Retinal pigment epithelial cell (primary cell): ENCODE measurements around the gene MYH15.

Experiments
- DNase-seq: peaks from one replicate; pipeline ENCODE4 v3.0.0-alpha.2; 2010; ENCODE audit warnings: low read depth
- H3K4me3 ChIP-seq: 2 replicates; pipeline ENCODE4 v1.5.1; 2011; ENCODE audit warnings: mild to moderate bottlenecking, low read length, control low read depth, moderate library complexity
- CTCF ChIP-seq: conservative IDR thresholded peaks from 2 replicates; pipeline ENCODE4 v1.5.1; 2011; ENCODE audit warnings: low read depth, low read length, control low read depth, inconsistent platforms

The MYH15 gene

GRCh38 chr3:108510496-108510895 lies at the start of gene MYH15:
TSS of gene MYH15 (minus strand) at chr3:108510596. CDS start at chr3:108510530, 66 bp downstream.
- no peak for DNase-seq
- TF ChIP-seq CTCF = no peak

GRCh38 chr3:108555966-108556581 lies 45.7 kb upstream of the MYH15 start:
- DNase-seq = no peak
- H3K4me3 ChIP-seq = no peak overlapping the region
- TF ChIP-seq CTCF = no peak

More at GRCh38 chr3:108510496-108510895, at the start of gene MYH15:
- no peak within 1 kb of the TSS for H3K4me3 ChIP-seq

DNA sequence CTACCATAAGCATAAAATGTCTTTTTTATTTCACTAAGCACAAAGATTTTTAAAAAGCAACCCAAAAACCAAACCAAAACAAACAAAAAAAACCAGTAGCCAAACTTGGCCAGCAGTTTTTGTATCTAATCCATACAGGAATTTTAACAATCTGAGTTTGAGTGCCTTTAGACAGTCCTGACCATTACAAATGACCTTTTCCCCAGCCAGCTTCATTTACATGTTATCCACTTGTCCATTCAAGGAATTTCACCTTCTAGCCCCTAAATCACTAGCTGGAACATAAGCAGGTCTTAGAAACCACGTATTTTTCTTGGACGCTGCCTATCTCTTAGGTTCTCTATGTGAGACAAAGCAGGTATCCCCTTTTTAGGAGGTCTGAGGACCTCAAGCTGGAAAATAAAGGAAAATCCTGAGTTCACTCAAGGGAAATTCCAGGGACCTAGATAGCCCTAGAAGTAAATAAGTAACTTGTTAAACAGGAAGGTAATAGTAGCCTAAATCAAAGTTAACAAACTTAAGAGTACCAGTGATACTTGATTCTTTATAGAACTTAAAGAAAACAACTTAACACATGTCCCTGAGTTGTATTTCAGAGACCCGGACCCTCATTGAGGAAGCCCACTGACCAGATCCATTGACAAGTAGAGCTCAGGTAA lies 44.6 kb upstream of the MYH15 start:
- peak; percentile 36 for DNase-seq
- H3K4me3 ChIP-seq = no peak overlapping the region
- no peak for TF ChIP-seq CTCF

DNA sequence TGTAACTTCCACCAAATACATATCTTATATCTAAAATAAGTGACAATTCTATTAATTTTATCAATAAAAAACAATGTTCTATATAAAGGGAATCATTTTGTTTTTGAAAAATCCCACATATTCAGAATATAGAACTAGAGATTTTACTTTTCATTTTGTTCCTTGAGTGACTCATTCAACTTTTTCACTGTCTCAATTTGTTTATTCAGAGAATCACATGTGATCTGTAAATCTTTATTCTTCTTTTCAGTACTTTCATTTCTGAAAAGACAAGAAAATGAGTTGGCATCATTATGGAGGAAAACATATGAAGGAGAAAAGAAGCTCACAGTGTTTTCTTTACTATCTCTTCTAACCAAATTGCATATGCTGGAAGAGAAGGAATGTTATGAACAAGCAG lies 43.8 kb upstream of the MYH15 start:
- TF ChIP-seq CTCF = no peak
- no peak for DNase-seq
- H3K4me3 ChIP-seq = no peak overlapping the region

DNA sequence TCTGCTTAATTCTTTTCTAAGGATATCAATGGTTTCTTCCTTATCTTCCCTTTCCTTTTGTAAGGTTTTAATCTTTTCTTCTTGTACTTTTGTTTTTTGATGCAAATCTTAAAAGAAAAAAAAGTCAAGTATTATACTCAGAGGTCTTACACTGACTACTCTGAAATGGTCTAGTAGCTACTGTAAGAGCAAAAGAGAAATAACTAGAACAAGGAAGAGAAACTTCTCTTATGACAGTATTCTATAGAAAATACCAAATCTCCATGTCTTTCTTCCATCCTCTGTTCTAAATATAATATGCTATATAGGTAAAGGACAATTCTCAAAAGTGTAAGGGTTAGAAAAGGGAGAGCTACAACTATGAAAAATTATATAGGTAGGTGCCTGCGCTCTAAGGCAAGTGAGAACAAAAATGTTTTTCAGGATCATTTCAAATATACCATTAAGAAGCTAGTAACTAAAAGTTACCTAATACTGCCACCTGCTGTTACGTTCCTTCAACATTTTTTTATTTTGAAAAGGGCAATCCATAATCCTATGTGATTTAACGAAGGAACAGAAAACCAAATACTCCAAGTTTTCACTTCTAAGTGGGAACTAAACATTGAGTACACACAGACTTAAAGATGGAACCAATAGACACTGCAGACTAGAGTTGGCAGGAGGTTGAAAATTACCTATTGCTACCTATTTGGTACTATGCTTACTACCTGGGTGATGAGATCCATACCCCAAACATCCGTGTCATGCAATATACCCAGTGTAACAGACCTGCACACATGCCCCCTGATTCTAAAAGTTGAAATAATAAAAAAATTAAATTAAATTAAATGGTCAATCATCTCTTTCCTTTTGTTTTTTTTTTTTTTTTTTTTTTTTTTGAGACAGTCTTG lies 42.1 kb upstream of the MYH15 start:
- no peak overlapping the region for H3K4me3 ChIP-seq
- DNase-seq = peak; percentile 12
- TF ChIP-seq CTCF = peak; percentile 41

DNA sequence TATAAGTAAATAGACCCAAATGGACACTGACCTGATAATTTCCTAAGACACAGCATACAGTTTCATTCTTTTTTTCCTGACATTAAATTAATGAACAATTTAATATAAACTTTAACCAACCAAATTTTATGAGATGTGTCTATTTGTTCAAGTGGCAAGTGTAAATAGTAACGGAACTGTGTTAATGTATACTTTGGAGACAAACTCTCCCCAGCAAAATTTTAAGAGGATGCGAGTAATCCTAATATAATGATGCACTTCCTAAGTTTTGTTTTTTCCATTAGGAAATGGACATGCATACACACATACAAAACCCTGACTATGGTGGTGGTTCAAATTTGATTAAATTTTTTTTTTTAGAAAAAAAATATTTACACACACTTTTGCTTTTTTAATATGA lies 38.5 kb upstream of the MYH15 start:
- no peak for DNase-seq
- no peak for TF ChIP-seq CTCF
- H3K4me3 ChIP-seq = no peak overlapping the region
